ENCODE measurements around the gene PACSIN3.

DNA sequence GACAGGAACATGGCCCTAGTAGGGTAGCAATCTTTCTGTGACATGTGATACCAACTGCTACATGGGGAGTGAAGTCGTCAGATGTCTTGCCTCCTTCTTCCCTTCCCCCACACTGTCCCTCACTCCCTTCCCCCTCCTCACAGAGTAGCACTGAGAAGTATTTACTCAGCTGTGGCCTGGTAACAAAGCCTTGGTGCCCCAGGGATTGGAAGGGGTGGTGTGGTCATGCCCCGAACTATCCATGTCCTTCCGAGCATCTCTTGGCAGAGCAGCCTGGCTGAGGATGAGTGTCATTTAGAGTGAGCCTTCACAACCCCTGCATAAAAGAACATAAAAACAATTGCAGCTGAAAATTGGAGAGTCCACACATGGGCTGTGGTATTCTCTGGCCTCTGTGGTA, 55.7 kb downstream of the PACSIN3 start:
- TF ChIP-seq, protein P1, sequence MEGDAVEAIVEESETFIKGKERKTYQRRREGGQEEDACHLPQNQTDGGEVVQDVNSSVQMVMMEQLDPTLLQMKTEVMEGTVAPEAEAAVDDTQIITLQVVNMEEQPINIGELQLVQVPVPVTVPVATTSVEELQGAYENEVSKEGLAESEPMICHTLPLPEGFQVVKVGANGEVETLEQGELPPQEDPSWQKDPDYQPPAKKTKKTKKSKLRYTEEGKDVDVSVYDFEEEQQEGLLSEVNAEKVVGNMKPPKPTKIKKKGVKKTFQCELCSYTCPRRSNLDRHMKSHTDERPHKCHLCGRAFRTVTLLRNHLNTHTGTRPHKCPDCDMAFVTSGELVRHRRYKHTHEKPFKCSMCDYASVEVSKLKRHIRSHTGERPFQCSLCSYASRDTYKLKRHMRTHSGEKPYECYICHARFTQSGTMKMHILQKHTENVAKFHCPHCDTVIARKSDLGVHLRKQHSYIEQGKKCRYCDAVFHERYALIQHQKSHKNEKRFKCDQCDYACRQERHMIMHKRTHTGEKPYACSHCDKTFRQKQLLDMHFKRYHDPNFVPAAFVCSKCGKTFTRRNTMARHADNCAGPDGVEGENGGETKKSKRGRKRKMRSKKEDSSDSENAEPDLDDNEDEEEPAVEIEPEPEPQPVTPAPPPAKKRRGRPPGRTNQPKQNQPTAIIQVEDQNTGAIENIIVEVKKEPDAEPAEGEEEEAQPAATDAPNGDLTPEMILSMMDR (conservative IDR thresholded peaks at IDR 0.05) = no peak
- no peak for TF ChIP-seq ZFX (IDR thresholded peaks at IDR 0.05)
